Right forelimb (tissue), 1 donor: ENCODE data around the gene NUDT17.

Experiments used
- DNase-seq: peaks from one replicate; pipeline ENCODE4 v3.0.0-alpha.2; 2018

Gene NUDT17

DNA sequence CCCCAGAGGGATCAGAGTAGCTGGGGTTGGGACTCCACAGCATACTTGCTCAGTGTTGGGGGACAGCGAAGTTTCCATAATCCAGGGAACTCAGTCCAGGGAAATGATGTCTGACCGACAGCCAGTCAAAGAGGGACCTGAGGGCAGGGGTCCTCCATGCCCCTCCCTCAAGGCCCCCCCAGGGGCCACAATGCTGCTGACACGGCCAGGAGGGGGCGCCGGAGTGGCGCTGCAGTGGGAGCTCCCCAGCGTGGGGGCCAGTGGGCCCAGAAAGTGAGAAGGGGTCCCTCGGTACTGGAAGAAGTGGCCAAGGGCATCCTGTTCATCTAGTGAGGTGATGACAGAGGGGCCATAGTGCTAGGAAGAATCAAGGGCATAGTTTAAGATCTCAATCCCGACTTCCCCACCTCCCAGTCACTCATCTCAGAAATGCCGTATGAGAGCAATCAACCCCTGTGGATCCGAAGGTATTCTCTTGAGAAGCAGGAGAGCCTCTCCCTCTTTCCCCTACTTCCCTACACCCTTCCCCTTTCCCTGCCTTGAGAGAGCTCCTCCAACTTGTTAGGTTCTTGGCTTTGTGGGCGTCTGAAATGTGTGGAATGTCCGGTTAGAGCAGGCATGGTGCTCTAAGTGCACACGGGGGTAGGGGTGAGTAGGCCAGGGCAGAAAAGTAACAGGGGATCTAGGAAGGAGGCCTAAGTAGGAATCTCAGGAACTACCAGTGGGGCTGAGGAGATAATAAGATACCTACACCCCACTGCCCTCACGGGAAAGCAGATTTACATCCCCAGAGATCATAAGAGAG is 4.1 kb downstream of the NUDT17 start:
- DNase-seq = no peak

DNA sequence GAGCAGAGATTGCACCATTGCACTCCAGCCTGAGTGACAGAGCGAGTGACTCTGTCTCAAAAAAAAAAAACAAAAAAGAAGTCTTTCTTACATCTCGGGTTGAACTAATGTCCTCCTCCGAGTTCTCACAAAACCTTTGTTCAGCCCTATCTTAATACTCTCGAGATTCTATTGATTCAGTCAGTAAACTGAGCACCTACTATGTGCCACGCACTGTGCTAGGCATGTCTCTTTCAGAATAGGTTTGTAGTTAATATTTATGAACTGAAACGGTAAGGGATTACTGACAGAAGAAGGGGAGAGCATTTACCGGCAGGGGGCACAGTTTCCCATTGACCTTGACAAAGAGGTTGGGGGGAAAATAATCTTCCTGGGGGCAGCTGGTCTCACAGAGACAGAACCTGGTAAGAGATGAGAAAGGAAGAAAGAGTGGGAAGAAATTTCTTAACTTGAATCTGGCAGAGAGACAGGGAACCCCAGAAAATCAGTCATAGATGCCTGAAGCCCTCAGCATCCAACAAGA is 10.1 kb downstream of the NUDT17 start:
- no peak for DNase-seq

DNA sequence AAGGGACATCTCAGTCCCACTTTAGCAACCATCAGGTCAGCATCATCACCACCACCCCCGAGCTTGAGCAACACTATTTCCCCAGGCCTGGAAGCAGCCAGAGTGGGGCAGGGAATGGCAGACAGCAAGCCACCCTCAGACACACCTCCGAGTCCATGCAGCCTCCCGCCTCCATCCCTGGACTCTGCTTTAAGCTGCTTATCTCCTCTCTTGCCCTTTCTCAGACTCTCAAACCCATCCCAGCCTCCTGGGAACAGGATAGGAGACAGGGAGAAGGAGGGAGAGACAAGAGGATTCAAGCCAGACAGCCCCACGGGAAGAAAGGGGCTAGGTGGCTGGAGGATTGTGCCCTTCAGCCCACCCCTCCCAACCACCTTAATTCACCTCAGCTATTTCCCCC is 11.7 kb downstream of the NUDT17 start:
- no peak for DNase-seq

GRCh38 chr1:145858238-145858900 is 12.9 kb downstream of the NUDT17 start:
- no peak for DNase-seq

DNA sequence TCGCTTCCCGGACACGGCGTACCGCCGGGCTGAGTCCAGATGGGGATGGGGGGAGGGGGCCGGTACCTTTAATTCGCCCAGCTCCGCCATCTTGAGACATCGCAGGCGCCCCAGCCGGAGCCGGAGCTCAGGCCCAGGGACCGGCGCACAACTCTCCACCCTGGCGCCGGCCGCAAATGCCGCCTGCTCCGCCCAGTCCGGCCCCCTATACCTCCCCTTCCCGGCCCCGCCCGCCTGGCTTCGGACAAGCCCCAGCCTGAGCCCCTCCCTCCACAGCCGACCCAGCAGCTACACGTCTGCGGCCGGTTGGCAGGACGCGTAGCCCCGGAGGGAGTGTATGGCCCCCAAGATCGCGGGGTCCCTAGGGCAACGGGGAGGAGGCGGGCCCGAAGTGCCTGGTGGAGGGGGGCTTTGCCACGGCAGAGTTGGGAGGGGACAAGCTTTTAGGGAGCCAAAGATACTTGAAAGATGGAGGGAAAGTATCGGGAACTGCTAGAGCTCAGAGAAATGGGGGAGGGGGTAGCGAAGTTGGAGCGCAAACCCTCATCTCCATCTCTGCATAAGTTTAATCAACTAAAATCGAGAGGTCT is 13.6 kb downstream of the NUDT17 start, which contains the start of gene PIAS3:
Gene PIAS3, minus strand, starts transcription at position 181 of the 590 bp plus-strand sequence. Its CDS starts 91 bp downstream, at position 90.
- DNase-seq = peak; percentile 98

- DNase-seq = peak; percentile 92
Measured at GRCh38 chr1:145859491-145860023, 14.1 kb downstream of the NUDT17 start.

GRCh38 chr1:145863282-145864018 is 18.0 kb downstream of the NUDT17 start:
- DNase-seq = peak; percentile 85

GRCh38 chr1:145868232-145868631 is 22.8 kb downstream of the NUDT17 start:
- DNase-seq = no peak

- DNase-seq = peak; percentile 77
Measured at GRCh38 chr1:145871994-145872924, 26.8 kb downstream of the NUDT17 start.

GRCh38 chr1:145874646-145875045 is 29.2 kb downstream of the NUDT17 start:
- DNase-seq = no peak

DNA sequence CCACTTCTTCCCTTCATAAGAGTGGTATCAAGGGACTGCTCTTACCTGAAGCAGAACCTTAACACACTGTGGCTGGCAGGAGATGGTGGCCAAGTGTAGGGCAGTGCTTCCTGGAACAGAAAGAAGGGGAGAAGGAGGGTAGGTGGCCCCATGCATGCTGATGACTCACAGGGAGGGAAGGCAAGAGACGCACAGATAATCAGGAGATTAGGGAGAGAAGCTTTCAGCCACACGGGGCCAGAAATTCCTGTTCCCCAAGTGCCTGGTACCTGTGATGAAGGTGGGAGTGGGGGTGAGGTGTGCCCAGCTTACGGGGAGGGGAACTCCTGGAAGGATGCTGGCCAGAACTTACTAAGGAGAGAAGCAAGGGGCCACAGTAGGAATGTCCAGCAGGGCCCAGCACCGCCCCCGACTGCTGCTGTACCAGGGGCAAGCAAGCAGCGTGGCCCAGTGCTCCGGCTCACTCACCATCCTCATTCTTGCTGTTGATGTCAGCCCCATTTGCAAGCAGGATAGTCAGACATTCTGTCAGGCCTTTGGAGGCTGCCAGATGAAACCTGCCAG is 32.6 kb downstream of the NUDT17 start:
- no peak for DNase-seq

- DNase-seq = no peak
Measured at GRCh38 chr1:145878724-145879123, 33.3 kb downstream of the NUDT17 start.

- no peak for DNase-seq
Measured at GRCh38 chr1:145879775-145880174, 34.3 kb downstream of the NUDT17 start.

GRCh38 chr1:145884675-145885074 is 39.2 kb downstream of the NUDT17 start:
- DNase-seq = no peak

DNA sequence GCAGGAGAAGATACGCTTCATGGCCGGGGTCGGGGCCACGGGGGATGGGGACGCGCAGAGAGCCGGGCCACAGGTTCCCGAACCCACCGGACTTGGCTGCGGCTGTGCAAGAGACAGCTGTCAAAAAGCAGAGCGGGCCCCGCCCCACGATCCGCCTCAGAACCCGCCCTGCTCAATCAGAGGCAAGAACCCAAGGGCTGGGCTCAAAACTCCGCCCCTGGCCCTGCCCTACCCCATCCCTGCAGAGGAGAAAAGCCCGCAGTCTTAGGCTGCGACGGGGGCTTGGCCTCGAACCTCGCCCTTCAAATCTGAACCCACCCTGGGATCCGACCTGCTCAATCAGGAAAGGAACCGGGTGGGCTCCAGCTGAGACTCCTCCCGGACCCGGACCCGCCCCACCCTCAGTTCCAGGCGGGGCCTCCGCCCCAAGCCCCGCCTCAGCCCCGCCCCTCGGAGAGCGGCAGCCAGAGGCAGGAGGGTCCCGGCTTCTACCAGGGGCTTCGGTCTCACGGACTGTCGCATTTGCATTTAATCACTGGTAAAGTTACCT is 40.4 kb downstream of the NUDT17 start, which contains the start of gene ANKRD35:
Gene ANKRD35, minus strand, starts transcription at position 129 of the 550 bp plus-strand sequence. Its CDS starts 108 bp downstream, at position 21.
- peak; percentile 85 for DNase-seq

GRCh38 chr1:145886390-145886789 is 41.0 kb downstream of the NUDT17 start:
- DNase-seq = no peak

DNA sequence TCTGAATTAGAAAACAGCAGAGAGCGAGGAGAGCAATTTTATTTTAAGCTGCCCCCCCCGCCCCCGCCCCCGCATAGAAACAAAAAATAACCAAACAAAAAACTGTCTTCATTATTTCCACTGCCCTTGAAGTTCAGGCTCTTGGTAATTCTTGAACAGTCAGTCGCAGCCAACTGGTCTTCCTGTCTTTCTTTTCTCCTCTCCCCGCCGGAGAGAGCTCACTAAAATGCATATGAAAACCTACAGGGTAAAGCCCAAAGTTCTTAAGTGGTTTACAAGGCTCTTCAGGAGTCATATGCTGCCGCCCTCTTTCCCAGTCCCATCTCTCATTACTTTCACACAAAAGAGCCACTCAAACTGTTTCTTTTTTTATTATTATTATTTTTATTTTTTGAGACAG is 41.4 kb downstream of the NUDT17 start:
- DNase-seq = no peak

- DNase-seq = no peak
Measured at GRCh38 chr1:145887631-145888030, 42.2 kb downstream of the NUDT17 start.

DNA sequence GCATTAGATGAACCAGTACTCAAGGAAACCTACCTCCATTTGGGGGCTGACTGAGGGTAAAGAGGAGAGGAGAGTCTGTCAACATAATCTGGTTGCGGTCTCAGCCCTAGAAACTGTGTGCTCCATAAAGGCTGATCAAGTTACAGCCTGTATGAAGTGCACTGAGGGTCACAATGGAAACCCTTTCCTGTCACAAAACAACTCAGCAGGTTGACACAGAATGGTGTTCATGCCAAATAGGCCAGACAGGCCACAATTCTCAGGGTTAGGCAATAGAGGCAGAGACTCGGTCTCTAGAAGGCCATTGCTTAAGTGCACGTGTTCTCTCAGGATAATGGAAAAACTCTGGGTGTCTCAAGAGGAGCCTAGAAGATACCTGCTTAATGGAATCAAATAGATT is 44.3 kb downstream of the NUDT17 start:
- DNase-seq = no peak

- DNase-seq = no peak
Measured at GRCh38 chr1:145891143-145891542, 45.7 kb downstream of the NUDT17 start.
